DMS53 treated with DMSO at 0.1 percent for 48 hours (cell line): ENCODE results near the gene NPW.
A peak's percentile ranks its signal among the peaks of the same experiment; 100 is the strongest.
"Not testable (repeated sequence)": the region's sequence is repeated elsewhere in the genome, so short reads cannot be mapped to it uniquely, and the experiment has no call there.

ENCODE experiments used
- DNase-seq: peaks from one replicate; lab custom pipeline; 2025; ENCODE audit not compliant: unreplicated experiment; lab: John Stamatoyannopoulos, UW

Gene NPW

GRCh38 chr16:2019921-2020831, 591 bp downstream of the NPW start:
- DNase-seq: no peak

GRCh38 chr16:2022723-2023091, 3.1 kb downstream of the NPW start:
- no peak for DNase-seq

GRCh38 chr16:2023092-2024031, 3.8 kb downstream of the NPW start:
- peak; percentile 67 for DNase-seq

- no peak for DNase-seq
Measured at GRCh38 chr16:2024032-2024420, 4.4 kb downstream of the NPW start.

GRCh38 chr16:2025251-2025650, 5.7 kb downstream of the NPW start:
- DNase-seq: no peak

- no peak for DNase-seq
Measured at GRCh38 chr16:2025878-2026460, 6.4 kb downstream of the NPW start.

DNA sequence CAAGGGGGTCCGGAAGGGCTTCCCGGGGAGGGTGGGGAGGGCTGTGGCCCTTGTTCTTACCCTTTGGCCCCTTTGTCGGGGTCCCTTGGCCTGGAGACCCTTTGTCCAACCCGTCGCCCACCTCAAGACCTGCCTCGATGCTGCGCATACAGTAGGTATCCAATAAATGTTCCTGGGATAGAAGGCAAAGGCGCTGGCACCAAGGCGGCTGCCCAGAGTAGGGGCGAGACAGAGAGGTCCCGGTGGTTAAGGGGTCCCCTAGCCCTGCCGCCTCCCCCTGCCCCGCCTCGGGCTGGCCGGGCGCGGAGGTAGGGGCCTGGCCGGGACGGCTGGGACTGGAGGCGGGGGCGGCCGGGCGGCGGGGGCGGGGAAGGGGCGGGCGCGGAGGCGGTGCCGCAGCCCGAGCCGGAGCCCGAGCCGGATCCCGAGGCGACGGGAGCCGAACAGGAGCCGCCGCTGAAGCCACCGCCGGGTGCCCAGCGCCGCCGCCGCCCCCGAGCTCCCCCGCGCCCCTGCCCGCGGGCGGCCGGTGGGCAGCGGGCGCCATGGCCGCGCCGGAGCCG, 7.0 kb downstream of the NPW start, which contains the start of gene NHERF2:
Gene NHERF2, plus strand, starts transcription at position 442 of the 563 bp plus-strand sequence. Its CDS starts 104 bp downstream, at position 546.
- DNase-seq: no peak

- peak; percentile 10 for DNase-seq
Measured at GRCh38 chr16:2027024-2028010, 7.7 kb downstream of the NPW start.

DNA sequence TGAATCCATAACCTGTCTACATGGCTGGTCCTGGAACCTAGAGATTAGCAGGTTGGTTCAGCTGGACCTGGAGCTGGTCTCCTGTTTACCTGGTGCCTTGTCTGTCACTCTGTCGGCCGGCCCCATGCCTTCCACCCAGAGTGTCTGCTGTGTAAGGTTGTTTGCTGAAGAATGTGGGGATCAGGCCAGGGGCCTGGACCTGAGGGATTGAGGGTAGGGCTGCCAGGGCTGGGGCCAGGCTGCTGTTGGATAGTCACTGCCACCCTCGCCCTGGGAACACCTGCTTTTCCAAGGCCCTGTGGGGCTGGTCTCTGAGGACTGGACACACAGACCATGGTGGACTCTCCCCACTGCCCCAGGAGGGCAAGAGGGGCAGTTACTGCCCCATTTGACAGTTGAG, 8.6 kb downstream of the NPW start:
- DNase-seq: no peak

DNA sequence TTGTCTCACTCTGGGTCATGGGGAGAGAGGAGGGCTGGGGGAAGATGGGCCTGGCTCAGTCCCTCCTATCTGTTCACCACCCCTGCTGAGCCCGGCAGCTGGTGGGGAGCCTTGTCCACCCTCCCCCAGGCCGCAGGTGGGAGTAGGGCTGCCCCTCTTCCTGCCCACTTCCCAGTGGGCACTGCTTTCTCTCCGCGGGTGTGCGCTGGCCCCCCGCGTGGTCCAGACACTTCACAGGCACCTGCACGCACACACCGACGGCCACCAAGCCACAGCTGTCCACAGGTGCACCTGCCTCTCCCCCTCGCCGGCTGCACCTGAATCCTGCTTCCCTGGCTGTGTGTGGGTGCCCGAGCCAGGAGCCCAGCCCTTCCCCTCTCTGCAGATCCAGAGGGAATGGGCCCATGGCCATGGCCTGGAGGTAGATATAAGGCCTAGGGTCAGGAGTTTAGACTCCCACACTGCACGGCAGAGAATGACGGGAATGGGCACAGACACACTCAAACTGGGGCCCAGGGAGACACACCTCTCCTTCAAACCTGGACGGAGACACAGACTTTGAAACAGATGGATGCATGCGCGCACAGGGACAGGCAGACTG, 9.1 kb downstream of the NPW start:
- DNase-seq: no peak

- no peak for DNase-seq
Measured at GRCh38 chr16:2029350-2029749, 9.8 kb downstream of the NPW start.

DNA sequence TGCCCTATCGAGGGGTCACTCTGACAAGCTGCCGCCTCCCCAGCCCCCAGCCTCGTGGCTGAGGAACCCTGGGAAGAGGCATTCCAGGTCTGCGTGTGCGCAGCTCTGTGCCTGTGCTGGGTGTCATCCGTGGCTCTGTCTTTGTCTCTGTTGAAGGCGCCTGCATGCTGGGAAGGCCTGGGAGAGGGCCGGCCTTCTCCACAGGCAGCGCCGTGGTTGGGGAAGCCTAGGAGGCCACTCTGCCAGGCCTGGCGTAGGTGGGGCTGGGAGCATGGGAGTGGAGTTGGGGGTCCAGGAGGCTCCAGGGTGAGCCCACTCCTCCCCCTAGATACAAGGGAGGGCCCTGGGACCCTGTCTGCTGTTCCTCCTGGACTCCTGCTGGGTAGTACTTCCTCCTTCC, 10.5 kb downstream of the NPW start:
- DNase-seq: no peak

DNA sequence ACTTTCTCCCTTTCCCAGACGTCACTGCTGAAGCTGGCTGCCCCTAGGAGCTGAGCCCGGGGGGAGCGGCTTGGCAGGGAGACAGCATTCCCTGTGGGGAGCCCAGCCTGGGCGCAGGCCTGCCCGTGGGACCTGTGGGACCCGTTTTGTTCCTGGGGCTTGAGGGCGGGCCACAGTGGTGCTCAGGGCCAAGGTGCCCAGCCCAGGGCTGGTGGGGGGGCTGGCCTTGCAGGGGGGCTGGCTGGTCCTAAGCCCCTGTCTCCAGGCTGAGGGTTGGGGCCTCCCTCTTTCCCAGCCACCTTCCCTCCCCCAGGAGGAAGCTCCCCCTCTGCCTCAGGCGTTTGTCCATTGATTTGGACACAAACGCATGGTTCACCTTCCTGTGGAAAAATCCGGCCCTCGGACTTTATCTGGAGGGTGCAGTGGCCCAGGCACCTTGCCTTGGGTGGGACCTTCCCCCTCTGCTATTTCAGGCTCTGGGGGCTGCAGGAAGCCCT, 11.5 kb downstream of the NPW start:
- no peak for DNase-seq

DNA sequence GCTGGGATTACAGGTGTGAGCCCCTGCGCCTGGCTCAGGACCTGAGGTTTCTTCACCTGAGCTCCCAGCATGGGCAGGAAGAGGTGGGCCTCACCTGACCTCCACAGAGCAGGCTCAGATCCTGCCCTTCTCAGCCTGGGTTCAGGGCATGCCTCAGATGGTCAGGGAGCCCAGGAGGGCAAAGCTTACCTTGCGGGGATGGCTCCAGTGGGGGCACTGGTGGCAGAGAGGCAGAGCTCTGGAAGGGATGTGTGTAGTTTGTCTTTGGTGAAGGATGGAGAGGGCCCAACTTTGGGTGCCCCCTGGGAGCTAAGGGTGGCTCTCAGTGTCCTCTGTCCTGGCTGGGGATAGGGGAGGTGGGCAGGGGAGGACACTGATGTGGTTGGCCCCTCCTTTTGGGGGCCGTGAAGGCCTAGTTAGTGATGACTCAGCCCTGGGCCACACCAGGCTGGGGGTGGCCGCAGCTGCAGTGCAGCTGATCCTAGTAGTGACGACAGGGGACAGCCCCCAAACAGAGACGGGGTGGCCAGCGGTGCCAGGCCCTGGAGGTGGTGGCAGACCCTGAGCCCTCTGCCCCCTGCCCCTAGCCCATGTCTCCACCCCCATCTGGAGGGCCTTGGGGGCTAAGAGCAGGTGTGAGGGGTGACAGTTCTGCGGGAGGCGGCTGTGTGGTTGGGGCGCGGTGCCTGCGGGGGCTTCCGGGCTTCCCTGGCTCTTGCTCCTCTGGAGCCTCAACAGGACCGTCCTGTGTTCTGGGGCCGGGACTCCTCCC, 12.9 kb downstream of the NPW start:
- DNase-seq: no peak

DNA sequence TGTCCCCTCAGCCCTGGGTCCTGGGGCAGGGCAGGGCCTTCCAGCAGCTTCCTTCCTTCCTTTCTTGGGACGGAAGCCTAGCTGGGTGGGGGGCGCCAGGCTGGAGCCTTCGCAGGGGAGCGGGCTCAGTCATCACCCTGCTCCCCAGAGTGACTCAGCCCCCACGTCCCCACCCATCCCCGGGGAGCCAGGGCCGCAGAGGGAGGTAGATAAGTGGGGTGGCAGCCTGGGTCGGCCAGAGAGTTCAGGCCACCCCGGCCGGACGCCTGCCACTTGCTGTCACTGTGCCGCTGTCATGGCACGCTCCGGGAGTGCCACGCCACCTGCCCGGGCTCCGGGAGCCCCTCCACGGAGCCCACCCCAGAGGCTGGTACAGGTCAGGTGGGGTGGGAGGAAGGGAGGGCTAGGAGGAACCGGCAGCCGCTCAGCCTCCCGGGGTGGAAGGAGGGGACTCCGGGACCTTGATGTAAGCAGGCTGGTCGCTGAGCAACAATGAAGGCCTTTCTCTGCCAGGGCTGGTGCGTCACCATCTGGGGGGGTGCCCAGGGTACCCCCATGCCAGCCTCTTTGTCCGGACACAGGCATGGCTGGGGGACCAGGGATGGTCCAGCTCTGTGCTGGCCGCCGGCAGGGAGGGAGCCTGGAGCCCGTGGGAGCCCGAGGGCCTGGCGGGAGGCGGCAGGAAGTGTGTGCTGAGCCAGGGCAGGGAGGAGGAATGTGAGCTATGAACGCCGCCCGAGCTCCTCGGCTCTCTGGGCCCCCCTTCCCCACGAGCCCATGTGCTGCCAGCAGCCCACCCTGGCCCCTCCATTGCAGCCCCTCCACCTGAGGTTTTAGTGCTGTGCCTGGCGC, 13.7 kb downstream of the NPW start:
- no peak for DNase-seq

GRCh38 chr16:2033909-2034695, 14.5 kb downstream of the NPW start:
- not testable (repeated sequence) for DNase-seq
